Stimulated activated CD4-positive, alpha-beta T cell treated with anti-CD3 and anti-CD28 coated beads, Interleukin-4, amount 100 ng/mL, for 24 hours (primary cell): ENCODE measurements around the gene MAMDC2.
A peak's percentile ranks its signal among the peaks of the same experiment; 100 is the strongest.
"Not testable (repeated sequence)": the region's sequence is repeated elsewhere in the genome, so short reads cannot be mapped to it uniquely, and the experiment has no call there.

ENCODE experiments used
- DNase-seq: peaks from one replicate; pipeline ENCODE4 v3.0.0-alpha.2; 2020

MAMDC2 gene

GRCh38 chr9:70217029-70217428, 173.4 kb downstream of the MAMDC2 start:
- no peak for DNase-seq

GRCh38 chr9:70218767-70219166, 175.1 kb downstream of the MAMDC2 start:
- no peak for DNase-seq

GRCh38 chr9:70220216-70220615, 176.6 kb downstream of the MAMDC2 start:
- no peak for DNase-seq

- no peak for DNase-seq
Measured at GRCh38 chr9:70222354-70222753, 178.7 kb downstream of the MAMDC2 start.

DNA sequence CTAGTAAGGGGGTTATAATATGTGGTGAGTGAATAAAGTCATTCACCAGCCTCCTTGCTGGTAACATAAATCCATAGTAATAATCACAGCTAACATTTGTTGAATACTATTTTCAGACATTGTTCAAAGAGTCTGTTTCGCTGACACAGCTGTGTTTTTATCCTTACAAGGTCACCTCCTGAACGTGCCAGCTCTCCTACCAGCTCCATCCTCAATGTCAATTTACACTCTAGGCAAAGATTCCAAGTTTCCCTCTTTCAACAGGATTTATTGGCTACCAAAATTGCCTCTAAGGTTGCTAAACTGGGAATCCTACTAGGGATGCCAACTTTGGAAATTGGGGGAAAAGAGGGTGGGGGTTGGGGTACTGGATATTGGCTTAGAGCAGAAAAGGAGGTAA, 184.5 kb downstream of the MAMDC2 start:
- no peak for DNase-seq

GRCh38 chr9:70228611-70229010, 185.0 kb downstream of the MAMDC2 start:
- DNase-seq: no peak

- no peak for DNase-seq
Measured at GRCh38 chr9:70229026-70229425, 185.4 kb downstream of the MAMDC2 start.

DNA sequence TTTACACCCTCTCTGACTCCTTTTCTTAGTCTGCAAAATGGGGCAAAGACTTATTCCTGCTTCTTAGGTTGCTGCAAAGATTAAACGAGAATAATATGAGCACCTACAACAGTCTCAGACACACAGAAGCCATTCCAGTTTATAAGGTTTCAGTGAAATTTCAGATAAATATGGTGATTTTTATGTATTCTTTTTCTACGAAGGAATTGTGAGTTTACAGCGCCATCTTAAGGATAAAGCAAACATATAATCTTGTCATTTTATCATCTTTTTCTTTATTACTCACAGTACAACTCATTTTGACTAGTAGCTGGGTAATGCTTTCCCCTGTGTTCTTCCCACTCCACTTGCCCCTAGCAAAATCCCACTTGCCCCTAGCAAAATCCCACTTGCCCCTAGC, 185.9 kb downstream of the MAMDC2 start:
- no peak for DNase-seq

DNA sequence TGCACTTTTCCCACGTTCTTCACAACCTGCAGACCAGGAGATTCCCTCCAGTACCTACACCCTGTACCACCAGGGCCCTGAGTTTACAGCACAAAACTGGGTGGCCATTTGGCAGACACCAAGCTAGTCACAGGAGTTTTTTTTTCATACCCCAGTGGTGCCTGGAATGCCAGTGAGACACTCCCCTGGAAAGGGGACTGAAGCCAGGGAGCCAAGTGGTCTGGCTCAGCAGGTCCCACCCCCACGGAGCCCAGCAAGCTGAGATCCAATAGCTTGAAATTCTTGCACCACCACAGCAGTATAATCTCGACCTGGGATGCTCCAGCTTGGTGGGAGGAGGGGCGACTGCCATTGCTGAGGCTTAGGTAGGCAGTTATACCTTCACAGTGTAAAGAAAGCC, 188.8 kb downstream of the MAMDC2 start:
- DNase-seq: no peak

DNA sequence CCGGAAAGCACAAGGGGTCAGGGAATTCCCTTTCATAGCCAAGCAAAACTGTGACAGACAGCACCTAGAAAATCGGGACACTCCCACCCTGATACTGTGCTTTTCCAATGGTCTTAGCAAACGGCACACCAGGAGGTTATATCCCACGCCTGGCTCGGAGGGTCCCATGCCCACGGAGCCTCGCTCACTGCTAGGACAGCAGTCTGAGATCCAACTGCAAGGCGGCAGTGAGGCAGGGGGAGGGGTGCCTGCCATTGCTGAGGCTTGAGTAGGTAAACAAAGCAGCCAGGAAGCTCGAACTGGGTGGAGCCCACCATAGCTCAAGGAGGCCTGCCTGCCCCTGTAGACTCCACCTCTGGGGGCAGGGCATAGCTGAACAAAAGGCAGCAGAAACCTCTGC, 190.6 kb downstream of the MAMDC2 start:
- DNase-seq: not testable (repeated sequence)

- not testable (repeated sequence) for DNase-seq
Measured at GRCh38 chr9:70245952-70246351, 202.3 kb downstream of the MAMDC2 start.

GRCh38 chr9:70250221-70250620, 206.6 kb downstream of the MAMDC2 start:
- no peak for DNase-seq

DNA sequence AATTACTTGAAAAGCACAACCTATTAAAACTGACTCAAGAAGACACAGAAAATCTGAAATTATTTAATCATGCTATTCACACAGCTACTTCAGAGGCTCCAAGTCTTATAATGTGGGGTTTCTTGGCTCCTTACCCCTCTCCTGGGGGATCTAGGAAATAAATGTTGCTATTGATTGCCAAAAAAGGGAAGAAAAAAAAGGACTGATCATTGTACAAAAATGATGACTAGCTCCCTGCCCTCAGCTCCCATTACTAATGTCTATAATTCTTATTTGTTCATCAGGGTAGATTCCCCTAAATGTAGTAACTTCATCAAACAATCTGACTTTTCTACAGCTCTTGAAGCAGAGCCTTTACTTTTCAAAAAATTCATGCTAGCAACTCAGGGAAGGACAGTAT, 211.8 kb downstream of the MAMDC2 start:
- DNase-seq: no peak

GRCh38 chr9:70256123-70256551, 212.5 kb downstream of the MAMDC2 start:
- DNase-seq: no peak

DNA sequence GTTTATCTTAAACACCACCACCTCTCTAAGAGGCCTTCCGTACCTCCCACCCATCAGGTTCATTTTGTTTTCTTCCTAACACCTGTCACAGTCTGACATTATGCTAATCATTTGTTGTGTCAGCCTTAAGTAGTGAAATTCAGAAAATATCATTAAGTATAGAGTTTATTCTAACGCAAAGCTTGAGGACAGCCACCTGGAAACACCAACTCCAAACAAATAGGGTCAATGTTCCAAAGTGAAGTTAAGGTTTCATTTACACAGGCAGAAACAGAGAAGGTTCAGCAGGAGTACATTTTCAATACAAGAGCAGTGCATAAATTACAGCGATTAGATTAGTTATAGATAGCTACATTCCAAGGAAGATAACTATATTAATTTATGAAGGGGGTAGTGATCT, 213.9 kb downstream of the MAMDC2 start:
- no peak for DNase-seq

GRCh38 chr9:70257991-70258691, 214.5 kb downstream of the MAMDC2 start:
- DNase-seq: peak; percentile 37

- DNase-seq: peak; percentile 87
Measured at GRCh38 chr9:70258692-70259511, 215.3 kb downstream of the MAMDC2 start, which contains the start of gene SMC5. SMC5 (plus strand) TSS chr9:70258978; CDS start chr9:70259079, 101 bp downstream.

DNA sequence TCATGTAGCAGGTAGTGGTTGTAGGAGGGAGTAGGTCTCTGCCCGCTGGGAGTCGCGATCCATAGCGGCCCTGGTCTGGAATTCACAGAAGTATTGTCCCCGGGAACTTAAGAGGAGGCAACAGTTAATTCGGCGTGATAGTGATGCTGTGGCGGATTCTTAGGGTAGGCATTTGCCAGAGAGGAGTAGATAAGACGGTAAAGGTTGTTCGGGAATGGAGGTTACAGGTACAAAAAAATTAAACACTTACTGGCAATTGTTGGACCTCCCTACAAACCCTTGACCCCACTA, 215.8 kb downstream of the MAMDC2 start:
- DNase-seq: no peak

GRCh38 chr9:70260007-70260443, 216.4 kb downstream of the MAMDC2 start:
- DNase-seq: no peak

DNA sequence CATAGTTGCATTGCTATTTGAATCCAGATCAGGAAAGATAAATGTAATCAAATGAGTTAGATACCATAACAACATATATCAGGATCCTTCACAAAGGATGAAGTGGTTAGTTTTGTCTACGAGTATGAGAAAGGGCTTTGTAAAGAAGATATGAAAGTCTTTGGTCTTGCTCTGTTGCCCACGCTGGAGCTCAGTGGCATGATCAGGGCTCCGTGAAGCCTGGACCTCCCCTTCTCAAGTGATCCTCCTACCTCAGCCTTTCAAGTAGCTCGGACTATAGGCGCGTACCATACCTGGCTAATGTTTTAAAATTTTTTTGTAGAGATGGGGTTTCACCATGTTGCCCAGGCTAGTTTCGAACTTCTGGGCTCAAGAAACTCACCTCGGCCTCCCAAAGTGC, 217.0 kb downstream of the MAMDC2 start:
- no peak for DNase-seq

DNA sequence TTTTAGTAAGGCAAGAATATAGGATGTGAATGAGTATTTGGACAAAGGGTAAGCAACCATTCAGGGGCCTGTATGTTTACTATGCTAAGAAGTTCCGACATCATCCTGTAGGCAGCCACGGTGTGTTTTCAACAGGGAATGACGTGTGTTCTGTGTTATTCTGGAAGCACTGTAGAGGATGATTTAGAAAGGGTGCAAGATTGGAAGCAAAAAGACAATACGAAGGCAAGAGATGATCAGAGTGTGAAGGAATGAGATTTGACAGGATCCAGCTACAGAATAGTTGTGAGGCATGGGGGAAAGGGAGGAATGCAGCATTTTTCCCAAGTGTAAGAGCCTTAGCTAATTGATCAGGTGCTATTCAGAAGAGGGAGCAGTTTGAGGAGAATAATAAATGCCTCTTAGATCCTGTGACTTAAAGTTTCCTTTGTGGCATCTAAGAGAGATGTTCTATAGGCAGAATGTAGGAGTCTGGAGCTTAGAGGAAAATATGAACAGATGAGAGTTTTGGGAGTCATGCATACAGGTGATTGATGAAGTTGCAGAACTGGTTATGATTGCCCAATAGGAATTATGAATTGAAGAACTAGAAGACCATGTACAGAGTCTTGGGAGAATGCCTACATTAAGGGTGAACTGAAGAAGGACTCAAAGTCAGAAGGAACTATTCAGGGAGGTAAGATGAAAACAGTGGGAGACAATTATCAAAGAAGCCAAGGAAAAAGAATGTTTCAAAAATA, 217.7 kb downstream of the MAMDC2 start:
- no peak for DNase-seq

DNA sequence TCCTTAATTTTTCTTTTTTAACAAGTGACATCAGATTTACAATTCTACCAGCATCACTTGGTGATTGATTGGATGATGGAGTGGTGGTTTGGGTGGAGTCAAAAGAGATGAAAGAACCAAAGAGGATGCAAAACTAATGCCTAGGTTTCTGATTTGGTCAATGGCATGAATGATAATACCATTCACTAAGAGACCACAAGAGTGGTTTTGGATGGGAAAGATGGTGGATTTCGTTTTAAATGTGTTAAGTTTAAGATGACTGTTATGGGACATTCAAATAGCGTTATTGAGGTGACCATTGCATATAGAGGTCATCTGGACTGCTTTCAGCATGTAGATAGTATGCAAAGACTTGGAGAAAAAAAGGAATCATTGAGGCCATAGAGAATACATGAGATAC, 218.7 kb downstream of the MAMDC2 start:
- no peak for DNase-seq

DNA sequence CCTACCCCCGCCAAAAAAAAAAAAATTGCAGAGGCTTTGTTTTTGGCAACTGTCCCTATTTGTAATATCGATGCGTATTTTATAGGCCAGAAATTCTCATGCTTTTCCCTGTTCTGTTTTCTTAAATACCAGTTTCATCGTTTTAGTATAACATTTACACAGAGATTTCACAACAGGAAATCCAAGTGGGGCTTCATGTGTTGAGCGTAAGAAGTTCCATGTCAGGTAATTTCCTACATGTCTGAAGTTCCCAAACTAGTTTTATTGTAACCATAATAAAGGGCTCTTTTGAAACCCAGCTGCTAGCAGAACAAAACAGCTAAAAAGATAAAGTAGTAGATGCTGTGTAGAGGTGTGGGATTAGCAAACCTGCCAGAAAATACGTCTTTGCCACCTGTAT, 219.3 kb downstream of the MAMDC2 start:
- DNase-seq: no peak

DNA sequence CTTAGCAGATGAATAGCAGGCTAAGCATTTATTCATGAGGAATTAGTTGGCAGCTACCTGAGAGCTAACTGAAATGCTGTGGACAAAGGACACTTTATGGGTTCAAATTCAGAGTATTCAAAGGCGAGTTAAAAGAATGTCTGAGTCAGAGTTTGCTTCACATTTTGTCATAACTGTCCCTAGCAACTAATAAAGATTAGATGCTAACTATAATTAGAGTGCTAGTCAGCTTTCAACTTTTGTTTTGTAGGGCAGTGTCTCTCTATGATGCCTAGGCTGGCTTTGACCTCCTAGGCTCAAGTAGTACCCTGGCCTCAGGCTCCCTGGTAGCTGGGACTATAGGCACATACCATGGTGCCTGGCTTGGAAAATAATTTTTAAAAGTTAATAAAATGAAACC, 219.8 kb downstream of the MAMDC2 start:
- DNase-seq: no peak
